ENCODE measurements around the gene TRIB2.

TRIB2 gene

GRCh38 chr2:12721566-12722446 is 5.1 kb downstream of the TRIB2 start:
- no peak for DNase-seq

GRCh38 chr2:12722447-12723316 is 5.9 kb downstream of the TRIB2 start:
- DNase-seq: no peak

- no peak for DNase-seq
These were observed 7.2 kb downstream of the TRIB2 start for GRCh38 chr2:12723736-12724463.

DNA sequence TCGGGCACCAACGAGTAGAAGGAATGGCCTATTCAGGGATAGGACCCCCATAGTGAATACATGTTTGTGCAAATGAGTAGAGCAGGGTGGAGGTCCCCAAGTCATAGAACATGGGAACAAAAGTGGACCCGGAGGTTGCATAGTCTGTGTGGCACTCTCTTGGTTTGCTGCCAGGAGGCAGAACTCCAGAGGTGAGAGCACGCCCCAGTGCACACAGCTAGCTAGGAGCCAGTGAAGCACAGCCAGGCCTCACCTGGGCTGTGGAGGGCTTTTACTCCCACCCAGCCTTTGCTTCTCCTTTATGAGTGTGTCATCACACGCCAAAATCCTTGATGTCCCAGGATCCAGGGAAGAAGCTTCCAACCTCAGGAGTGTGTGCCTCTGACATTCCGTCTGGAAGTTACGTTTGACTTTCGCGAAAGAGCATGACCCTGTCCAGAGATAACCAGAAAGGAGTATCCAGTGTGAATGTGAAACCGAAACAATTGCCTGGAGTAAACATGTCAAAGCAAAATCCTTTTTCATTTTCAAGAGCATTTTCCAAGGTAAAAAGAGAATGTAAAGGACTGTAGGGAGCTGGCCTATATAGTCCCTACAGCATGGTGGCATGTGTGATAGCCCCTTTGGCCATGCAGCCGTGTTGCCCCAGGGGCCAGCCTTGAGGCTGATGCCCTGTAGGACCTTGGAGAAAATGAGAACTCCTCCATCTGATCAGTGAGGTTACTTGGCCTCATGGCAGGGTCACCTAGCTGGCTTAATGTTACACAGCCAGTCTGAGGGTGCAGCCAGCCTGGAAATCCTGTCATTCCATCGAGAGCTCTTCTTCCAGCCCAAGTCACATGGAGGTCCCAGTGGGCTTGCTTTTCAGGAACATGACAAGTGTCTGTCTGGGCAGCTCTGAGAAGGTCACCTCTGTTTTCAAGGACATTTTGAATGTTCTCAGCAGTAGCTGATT is 8.8 kb downstream of the TRIB2 start:
- DNase-seq: no peak

DNA sequence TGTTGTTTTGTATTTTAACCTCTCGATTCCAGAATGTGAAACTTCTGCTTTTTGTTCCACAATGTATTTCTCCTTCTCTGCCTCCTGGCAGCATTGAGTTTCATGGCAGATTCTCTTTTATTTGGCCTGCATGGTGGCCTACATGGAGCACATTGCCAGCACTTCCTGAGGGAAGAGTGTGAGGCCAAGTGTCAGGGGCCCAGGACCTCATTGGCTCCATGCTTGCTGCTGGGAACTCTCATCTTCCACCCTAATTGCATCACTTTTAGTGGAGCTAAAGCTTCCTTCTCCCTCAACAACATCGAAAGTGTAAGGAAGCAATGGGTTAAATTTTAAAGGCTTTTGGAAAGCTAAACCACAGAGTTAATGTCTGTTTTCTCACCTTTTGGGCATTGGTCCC is 9.5 kb downstream of the TRIB2 start:
- no peak for DNase-seq

DNA sequence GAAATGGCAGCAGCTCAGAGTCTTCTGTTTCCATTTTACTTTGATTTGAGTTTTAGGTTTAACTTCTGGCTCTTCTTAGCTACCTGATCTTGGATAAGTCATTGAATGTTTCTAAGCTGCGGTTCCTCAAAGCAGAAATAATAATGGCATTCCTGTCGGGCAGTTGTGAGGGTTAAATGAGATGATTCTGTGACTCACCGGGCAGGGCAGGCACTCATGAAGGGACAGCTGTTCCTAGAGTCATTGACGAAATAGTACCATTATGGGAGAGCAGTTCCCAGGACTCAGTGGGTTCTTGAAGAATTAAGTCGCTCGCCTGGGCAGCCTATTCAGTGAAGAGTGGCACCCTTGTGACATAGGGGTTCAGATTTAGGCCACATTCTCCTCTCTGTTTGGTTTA is 10.3 kb downstream of the TRIB2 start:
- no peak for DNase-seq

GRCh38 chr2:12727641-12728040 is 10.9 kb downstream of the TRIB2 start:
- no peak for DNase-seq

DNA sequence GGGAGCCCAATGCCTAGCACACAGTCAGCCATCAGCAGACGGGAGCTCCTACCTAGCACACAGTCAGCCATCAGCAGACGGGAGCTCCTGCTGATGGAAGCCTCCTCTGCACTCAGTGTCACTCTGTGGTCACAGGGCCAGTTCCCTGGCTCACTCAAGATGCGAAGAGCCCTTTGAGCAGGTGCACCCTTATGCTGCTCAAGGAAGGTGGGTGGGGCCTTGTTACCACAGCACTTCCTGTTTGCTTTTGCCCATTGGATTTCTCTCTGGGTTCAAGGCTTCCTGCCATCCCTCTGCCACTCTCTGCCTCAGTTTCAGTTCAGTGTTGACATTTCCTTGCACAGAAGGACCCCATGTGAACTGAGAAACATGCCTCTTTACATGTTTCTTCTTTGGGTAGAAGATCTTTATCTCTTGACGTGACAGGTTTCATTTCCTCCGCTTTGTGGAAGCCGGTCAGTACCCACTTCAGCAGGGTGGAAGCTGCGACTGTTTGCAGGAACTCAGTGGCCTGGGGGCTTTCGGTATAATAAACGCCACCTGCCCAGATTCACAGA is 11.6 kb downstream of the TRIB2 start:
- no peak for DNase-seq

DNA sequence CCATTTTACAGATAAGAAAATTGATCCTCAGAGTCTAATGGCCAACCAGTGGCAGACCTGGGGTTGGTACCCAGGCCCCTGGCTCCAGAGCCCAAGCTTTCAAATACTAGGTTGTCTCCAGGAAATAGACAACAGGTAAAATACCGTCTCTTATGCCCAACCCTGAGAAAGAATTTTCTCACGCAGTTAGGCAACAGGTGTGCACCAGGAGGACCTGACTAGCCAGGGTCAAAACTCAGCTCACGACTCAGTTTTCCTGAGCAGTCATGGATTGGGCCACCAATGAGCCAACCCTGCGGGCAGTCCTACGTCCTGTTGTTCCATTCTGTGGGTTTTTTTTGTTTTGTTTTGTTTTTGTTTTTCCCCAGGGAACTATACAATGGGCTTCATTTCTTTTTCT is 13.5 kb downstream of the TRIB2 start:
- DNase-seq: no peak

- no peak for DNase-seq
These were observed 15.1 kb downstream of the TRIB2 start for GRCh38 chr2:12731701-12732280.

DNA sequence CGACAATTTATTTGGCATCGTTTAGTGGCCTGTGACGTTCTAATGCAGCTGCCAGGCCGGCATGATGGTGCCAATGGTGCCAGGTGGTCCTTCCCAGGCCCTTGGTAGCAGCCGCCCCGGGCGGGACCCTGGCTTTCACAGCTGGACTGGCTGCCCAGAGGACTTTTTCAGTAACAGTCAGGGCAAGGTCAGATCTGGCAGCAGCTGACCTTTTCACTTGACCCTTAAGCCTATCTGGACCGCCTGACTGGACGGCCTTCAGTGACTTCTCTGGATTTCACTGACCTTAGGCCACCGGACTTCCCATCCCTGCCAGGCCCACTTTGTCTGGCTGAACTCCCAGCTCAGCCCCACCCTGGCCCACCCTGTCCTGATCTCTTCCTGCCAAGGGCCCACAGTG is 15.9 kb downstream of the TRIB2 start:
- no peak for DNase-seq

GRCh38 chr2:12733846-12734245 is 17.1 kb downstream of the TRIB2 start:
- DNase-seq: no peak

DNA sequence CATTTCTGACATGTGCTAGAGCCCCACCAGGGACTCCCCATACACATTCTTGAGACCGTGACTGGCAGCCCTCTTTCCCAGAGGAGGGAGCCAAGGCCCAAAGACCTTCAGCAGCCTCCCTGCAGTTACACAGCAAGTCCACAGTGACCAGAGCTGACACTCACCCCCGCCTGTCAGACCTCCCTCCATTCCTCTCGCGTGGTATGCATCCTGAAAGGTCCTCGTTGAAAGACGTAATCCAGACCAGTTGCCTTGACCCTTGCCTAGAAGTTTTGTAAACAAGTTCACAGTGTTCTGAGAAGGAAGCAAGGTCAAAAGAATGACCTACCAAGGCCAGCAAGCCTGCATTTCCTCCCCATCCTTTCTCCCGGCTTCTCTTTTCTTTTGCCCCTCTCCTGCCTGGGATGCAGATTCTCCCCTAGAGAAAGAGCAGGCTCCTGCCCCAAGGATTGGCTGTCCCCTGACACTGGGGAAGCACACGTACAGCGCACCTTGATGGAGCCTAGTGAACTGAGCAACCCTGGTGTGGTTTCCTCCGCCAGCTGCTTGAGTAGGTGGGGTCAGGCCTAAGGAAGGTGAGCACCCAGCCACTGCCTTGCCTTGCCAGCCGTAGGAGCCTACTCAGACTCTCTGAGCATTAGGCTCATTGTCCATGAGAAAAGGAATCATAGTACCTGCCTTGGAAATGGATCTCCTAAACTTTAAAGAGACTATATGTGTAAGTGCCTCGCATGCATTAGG is 18.3 kb downstream of the TRIB2 start:
- no peak for DNase-seq

GRCh38 chr2:12737297-12737696 is 20.6 kb downstream of the TRIB2 start:
- DNase-seq: no peak

DNA sequence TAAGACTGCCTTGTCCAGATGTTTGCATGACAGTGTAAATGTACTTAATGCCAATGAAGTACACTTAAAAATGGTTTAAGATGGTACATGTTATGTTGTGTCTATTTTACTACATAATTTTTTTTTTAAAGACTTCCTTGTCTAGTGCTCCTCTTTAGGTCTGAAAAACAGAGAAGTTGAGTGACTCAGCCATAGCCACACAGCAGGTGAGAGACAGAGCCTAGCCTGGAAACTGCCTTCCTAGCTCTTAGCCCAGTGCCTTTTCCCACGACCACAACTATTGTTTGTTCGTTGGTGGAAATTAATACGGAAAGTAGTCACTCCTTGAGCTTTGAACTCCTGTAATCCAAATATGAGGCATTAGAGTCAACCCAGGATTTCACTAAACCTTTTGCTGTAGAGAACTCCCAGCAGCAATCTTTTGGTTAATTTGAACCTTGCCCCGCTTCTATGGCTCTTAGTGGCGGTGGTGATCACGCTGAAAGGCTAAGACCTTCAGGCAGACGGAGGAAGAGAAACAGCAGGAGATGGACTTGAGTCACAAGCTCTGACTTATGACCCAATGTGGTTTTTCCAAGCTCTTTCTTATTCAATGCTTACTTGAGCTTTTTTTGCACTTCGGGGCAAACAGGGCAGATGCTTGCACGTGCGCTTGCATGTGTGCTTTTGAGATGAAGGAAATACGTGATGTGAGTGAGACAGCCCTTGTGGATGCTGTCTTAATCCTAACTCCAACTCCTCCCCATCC is 21.2 kb downstream of the TRIB2 start:
- no peak for DNase-seq

- DNase-seq: no peak
These were observed 23.1 kb downstream of the TRIB2 start for GRCh38 chr2:12739721-12740254.

- DNase-seq: no peak
These were observed 24.6 kb downstream of the TRIB2 start for GRCh38 chr2:12741380-12741779.

GRCh38 chr2:12742891-12743290 is 26.2 kb downstream of the TRIB2 start:
- DNase-seq: no peak

GRCh38 chr2:12750166-12750905 is 33.6 kb downstream of the TRIB2 start:
- no peak for DNase-seq

All from NCI-H1417 treated with DMSO at 0.1 percent for 48 hours (cell line).